Testis (tissue), 5 donors: ENCODE measurements around the gene COL6A3. TPM values are rescaled to one million over a fixed set of nuclear protein-coding genes. Genes with fewer than 3 reads are reported as not detected.

ENCODE experiments used
- DNase-seq: peaks from one replicate; pipeline ENCODE4 v3.0.0-alpha.2; 2019
- H3K27ac ChIP-seq, 2 donors: fragments of 200-600 bp; sonication (generic); one replicate each; pipeline ENCODE4 v1.5.1; 2019
- H3K27me3 ChIP-seq: fragments of 200-600 bp; sonication (generic); one replicate; pipeline ENCODE4 v1.5.1; 2019
- H3K36me3 ChIP-seq: fragments of 200-600 bp; sonication (generic); one replicate; pipeline ENCODE4 v1.5.1; 2017; ENCODE audit warnings: low read depth; ENCODE audit errors: missing control alignments
- H3K4me1 ChIP-seq: fragments of 200-600 bp; sonication (generic); one replicate; pipeline ENCODE4 v1.5.1; 2019
- H3K4me3 ChIP-seq, 2 donors: fragments of 200-600 bp; sonication (generic); one replicate each; pipeline ENCODE4 v1.5.1; 2017 to 2019
- H3K9me3 ChIP-seq: fragments of 200-600 bp; sonication (generic); one replicate; pipeline ENCODE4 v1.5.1; 2017
- POLR2A ChIP-seq: fragments of 450-650 bp; IDR thresholded peaks from one replicate; pipeline ENCODE4 v1.6.1; 2017; ENCODE audit warnings: antibody characterized with exemption, mild to moderate bottlenecking, moderate library complexity
- WGBS, 2 donors: methylation state at CpG; one replicate each; pipeline ENCODE4 v1.1.5; 2018; 5-methylcytosine and 5-hydroxymethylcytosine counted together
- intact Hi-C: fragments of 100-400 bp; cut with DNase I; formaldehyde crosslinking; loops from one replicate; pipeline ENCODE4 v1.15.1; 2023; ENCODE audit warnings: low total_unique reads
- long read RNA-seq, 2 donors: transcript quantifications; one replicate each; lab custom pipeline, GENCODE V29; 2026
- polyA plus RNA-seq: library from polyadenylated mRNA; stranded (reverse); fragments of 350-450 nt; fragmentation: Illumina TruSeq; extraction: RNeasy Lipid Tissue Mini Kit (QIAGEN cat#74804); gene quantifications from one replicate; pipeline ENCODE4 v1.2.3, GENCODE V29; 2014; ENCODE audit warnings: low read depth, low replicate concordance; ENCODE audit not compliant: insufficient read depth
- total RNA-seq, 2 donors: library from RNA; depleted of rRNA; stranded (reverse); fragments of >200 nt; gene quantifications; one replicate each; pipeline ENCODE4 v1.2.3, GENCODE V29; 2016
- TF ChIP-seq, protein P1 (sequence below), 3 experiments: fragments of 450-650 bp in 2 of 3; fragments of 200-600 bp in 1 of 3; sonication (generic) in 1 of 3; IDR thresholded peaks; one replicate each; pipeline ENCODE4 v1.5.1; 2016 to 2019; ENCODE audit warnings: antibody characterized with exemption in 3 of 3, mild to moderate bottlenecking in 2 of 3, moderate library complexity in 1 of 3

COL6A3 gene, protein sequence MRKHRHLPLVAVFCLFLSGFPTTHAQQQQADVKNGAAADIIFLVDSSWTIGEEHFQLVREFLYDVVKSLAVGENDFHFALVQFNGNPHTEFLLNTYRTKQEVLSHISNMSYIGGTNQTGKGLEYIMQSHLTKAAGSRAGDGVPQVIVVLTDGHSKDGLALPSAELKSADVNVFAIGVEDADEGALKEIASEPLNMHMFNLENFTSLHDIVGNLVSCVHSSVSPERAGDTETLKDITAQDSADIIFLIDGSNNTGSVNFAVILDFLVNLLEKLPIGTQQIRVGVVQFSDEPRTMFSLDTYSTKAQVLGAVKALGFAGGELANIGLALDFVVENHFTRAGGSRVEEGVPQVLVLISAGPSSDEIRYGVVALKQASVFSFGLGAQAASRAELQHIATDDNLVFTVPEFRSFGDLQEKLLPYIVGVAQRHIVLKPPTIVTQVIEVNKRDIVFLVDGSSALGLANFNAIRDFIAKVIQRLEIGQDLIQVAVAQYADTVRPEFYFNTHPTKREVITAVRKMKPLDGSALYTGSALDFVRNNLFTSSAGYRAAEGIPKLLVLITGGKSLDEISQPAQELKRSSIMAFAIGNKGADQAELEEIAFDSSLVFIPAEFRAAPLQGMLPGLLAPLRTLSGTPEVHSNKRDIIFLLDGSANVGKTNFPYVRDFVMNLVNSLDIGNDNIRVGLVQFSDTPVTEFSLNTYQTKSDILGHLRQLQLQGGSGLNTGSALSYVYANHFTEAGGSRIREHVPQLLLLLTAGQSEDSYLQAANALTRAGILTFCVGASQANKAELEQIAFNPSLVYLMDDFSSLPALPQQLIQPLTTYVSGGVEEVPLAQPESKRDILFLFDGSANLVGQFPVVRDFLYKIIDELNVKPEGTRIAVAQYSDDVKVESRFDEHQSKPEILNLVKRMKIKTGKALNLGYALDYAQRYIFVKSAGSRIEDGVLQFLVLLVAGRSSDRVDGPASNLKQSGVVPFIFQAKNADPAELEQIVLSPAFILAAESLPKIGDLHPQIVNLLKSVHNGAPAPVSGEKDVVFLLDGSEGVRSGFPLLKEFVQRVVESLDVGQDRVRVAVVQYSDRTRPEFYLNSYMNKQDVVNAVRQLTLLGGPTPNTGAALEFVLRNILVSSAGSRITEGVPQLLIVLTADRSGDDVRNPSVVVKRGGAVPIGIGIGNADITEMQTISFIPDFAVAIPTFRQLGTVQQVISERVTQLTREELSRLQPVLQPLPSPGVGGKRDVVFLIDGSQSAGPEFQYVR (N-terminal part only)
- total RNA-seq (10 to 100 TPM; 35.1 to 74.1 TPM), polyA plus RNA-seq (93.1 TPM)
- long read RNA-seq, donor 1, full-length matches to known transcripts: 5 of 37 reads
- long read RNA-seq, donor 1, partial matches to known transcripts: 32 of 37 reads
- long read RNA-seq, donor 1, other reads (novel, unspliced or antisense): 0 of 37 reads
- long read RNA-seq, donor 2, partial matches to known transcripts: 19 of 19 reads
- long read RNA-seq, donor 2, other reads (novel, unspliced or antisense): 0 of 19 reads

DNA sequence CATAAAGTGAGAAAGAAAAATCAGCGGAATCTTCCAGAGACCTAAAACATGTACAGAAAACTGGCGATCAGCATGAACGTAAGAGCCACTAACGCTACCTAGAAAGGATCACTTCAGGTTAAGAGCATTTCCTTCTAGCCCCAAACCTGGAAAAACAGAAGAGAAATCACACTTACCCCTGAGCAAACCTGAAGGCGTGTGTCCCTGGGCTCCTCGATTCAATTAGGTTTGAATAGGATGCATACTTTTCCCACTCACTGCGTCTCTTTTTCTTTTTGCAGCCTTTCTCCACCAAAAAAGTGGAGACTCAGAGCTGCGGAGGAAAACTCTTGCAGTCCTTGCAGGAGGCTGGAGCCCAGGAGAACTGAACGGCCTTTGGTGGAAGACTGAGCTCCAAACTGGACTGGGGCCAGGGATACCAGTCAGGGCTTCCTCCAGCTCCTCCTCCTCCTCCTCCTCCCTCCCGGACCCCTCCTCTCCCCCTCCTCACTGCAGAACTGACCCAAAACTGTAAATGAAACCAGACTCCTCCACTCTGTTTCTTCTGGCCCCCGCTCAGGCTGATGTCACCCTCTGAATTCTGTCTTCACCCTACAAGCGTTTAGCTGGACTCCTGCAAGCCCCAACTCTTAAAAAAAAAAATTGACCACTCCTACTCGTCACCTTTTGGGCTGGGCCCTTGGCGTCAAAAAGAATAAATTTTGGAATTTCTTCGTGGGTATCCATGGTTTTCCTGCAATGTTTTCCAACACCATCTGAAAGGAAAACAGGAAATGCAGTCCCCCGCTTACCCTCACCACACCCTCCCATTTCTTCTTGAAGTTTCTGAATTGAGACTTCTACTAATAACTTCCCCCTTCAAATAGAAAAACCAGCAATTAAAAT lies at the start of gene COL6A3:
TSS of gene COL6A3 (minus strand) at position 388 of the 885 bp plus-strand sequence. CDS start 17,347 bp downstream, outside the sequence.
- Histone ChIP-seq H3K4me1 (no peaks in the 10 kb centered on the region), H3K36me3 (no peaks in the 10 kb centered on the region), H3K27me3 (no peaks in the 10 kb centered on the region), H3K9me3 (no peaks in the 10 kb centered on the region), H3K4me3 (peak within 1 kb of the TSS; percentile 52 to 54), H3K27ac (peak within 1 kb of the TSS; percentile 90 to 93)
- WGBS, 2 donors: 45 to 50% methylated on average over 15 to 16 of the region's 16 CpGs
- peak; percentile 78 for DNase-seq
- intact Hi-C loops: loop anchor here (10.0 kb wide), 2 partner anchors 119 to 259 kb away; no protein-coding TSS in a partner anchor
- TF ChIP-seq, protein P1, sequence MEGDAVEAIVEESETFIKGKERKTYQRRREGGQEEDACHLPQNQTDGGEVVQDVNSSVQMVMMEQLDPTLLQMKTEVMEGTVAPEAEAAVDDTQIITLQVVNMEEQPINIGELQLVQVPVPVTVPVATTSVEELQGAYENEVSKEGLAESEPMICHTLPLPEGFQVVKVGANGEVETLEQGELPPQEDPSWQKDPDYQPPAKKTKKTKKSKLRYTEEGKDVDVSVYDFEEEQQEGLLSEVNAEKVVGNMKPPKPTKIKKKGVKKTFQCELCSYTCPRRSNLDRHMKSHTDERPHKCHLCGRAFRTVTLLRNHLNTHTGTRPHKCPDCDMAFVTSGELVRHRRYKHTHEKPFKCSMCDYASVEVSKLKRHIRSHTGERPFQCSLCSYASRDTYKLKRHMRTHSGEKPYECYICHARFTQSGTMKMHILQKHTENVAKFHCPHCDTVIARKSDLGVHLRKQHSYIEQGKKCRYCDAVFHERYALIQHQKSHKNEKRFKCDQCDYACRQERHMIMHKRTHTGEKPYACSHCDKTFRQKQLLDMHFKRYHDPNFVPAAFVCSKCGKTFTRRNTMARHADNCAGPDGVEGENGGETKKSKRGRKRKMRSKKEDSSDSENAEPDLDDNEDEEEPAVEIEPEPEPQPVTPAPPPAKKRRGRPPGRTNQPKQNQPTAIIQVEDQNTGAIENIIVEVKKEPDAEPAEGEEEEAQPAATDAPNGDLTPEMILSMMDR (IDR thresholded peaks at IDR 0.05): no peak
- no peak for TF ChIP-seq POLR2A

DNA sequence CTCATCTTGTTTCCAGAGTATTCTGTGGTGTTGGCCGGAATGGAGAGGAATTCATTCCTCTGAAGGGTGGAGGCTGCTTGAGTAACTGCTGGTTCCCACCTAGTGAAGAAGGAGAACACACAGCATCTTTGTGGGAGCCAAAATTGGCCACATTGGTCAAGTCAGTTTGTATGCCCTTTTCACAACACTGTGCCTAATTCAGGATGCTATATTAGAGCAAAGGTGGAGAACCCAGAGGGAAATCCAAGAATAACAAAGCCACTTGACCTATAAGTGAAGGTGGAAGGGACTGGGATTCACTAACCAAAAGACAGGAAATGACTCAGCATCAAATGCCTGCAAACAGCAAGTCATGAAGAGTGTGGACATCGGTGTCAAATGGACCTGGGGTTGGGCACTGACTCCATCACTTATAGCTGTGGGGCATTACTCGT lies 45.8 kb upstream of the COL6A3 start:
- no peaks in the 10 kb centered on the region for H3K27me3 ChIP-seq
- no peaks in the 10 kb centered on the region for H3K36me3 ChIP-seq
- TF ChIP-seq POLR2A: no peak
- TF ChIP-seq, protein P1 (IDR thresholded peaks at IDR 0.05): no peak
- H3K27ac ChIP-seq: no peak overlapping the region
- intact Hi-C loops: no loop called here
- H3K4me1 ChIP-seq: no peaks in the 10 kb centered on the region
- no peaks in the 10 kb centered on the region for H3K9me3 ChIP-seq
- 83 to 91% methylated on average over 3 of the region's 3 CpGs for WGBS, 2 donors
- no peak overlapping the region for H3K4me3 ChIP-seq
- DNase-seq: no peak

DNA sequence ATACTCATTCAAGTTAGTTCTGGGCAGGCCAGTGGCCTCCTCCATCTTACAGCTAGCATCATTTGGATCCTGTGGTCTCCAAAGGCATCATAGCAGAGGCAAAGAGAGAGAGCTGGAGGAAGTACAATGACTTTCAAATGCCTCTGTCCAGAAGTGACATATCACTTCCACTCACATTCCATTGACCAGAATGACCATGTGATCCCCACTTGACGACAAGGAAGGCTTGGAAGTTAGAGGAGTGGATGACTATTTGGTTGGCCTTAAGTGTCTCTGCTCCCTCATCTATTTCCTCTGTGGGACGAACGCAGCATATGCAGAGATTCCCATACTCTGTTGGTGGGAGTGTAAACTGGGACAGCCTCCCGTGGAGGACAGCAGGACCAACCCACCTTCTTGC lies 45.3 kb upstream of the COL6A3 start:
- WGBS, 2 donors: 88 to 90% methylated on average over 3 to 4 of the region's 4 CpGs
- Histone ChIP-seq H3K27me3 (no peaks in the 10 kb centered on the region), H3K4me3 (no peak overlapping the region), H3K9me3 (no peaks in the 10 kb centered on the region), H3K27ac (no peak overlapping the region), H3K36me3 (no peaks in the 10 kb centered on the region), H3K4me1 (no peaks in the 10 kb centered on the region)
- intact Hi-C loops: no loop called here
- DNase-seq: no peak
- TF ChIP-seq POLR2A: no peak
- TF ChIP-seq, protein P1 (IDR thresholded peaks at IDR 0.05): no peak
